Measurements from ENCODE around the gene LTB4R2. TPM values are rescaled to one million over a fixed set of nuclear protein-coding genes. Genes with fewer than 3 reads are reported as not detected.

Gene LTB4R2
- total RNA-seq, 6 experiments from 2014 or later: 2.2 to 3.0 (median 2.3) TPM

DNA sequence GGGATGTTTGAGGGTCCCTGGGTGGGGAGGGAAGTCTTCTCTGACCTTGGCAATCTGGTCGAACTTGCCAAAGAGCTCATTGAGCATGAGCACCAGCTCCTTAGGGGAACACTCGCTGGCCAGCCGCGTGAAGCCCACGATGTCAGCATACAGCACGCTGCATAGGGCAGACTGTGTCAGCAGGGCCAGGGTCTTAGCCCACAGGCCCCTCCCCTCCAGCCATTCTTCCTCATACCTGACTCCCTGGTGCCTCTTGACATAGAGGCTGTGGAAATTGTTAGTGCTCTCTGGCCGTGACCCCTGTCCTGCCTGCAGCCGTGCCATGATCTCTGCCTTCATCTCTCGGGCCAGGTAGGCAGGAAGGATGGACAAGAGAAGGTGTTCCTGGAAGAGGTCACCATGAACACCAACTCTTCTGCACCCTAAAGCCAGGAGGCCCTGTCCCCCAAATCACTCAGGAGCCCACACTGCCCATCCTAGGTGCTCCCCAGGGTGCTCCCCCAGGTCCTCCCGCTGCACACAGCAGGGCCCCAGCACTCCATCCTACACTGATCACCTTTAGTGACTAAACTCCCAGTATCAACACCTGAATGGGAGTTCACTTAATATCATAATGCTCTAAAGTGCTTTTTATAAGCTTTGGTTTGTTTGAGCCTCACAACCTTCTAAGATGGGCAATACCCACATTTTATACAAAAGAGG is 21.2 kb downstream of the LTB4R2 start:
- Mint-ChIP-seq H3K27me3 (ENCODE audit: insufficient read depth) (peaks cover 20% of the 10 kb centered on the region), H3K4me1 (ENCODE audit: low read depth) (peaks cover 18% of the 10 kb centered on the region)

DNA sequence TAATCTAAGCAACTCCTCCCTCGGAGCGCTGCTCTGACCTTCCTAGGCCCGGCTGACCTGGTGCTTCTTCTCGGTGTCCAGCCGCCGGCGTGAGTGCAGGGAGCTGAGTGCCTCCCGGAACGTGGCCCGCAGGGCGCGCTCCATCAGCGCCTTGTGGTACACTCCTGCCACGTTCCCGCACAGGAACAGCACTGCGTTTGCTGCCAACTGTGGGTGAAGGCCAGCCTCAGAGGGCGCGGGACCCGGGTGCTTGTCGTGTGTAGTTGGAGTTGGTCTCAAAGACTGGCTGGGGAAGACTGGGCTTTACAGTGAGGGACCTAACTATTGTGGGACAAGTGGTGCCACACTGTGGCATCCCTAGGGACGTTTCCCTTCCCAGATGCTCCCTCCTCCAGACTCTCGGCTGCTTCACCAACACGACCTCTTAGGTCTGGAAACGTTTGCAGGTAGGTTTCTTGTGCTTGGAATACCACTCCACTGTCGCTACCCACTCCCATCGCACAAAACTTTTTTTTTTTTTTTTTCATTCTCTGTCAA is 21.9 kb downstream of the LTB4R2 start:
- no peak overlapping the region for H3K27ac Mint-ChIP-seq
- peak overlapping the region; percentile 44; the same call in 1 of the 2 replicates for H3K4me3 Mint-ChIP-seq
- no peaks in the 10 kb centered on the region for H3K9me3 Mint-ChIP-seq
- peaks cover 18% of the 10 kb centered on the region for H3K4me1 Mint-ChIP-seq (ENCODE audit: low read depth)
- no peak for DNase-seq
- peaks cover 25% of the 10 kb centered on the region for H3K27me3 Mint-ChIP-seq (ENCODE audit: insufficient read depth)
- TF ChIP-seq, protein P1, sequence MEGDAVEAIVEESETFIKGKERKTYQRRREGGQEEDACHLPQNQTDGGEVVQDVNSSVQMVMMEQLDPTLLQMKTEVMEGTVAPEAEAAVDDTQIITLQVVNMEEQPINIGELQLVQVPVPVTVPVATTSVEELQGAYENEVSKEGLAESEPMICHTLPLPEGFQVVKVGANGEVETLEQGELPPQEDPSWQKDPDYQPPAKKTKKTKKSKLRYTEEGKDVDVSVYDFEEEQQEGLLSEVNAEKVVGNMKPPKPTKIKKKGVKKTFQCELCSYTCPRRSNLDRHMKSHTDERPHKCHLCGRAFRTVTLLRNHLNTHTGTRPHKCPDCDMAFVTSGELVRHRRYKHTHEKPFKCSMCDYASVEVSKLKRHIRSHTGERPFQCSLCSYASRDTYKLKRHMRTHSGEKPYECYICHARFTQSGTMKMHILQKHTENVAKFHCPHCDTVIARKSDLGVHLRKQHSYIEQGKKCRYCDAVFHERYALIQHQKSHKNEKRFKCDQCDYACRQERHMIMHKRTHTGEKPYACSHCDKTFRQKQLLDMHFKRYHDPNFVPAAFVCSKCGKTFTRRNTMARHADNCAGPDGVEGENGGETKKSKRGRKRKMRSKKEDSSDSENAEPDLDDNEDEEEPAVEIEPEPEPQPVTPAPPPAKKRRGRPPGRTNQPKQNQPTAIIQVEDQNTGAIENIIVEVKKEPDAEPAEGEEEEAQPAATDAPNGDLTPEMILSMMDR (IDR thresholded peaks at IDR 0.05): no peak
- no peaks in the 10 kb centered on the region for H3K36me3 Mint-ChIP-seq (ENCODE audit: low read depth)

More for the DNA sequence above, 21.2 kb downstream of the LTB4R2 start:
- no peak for DNase-seq
- Mint-ChIP-seq H3K4me3 (no peak overlapping the region), H3K36me3 (ENCODE audit: low read depth) (no peaks in the 10 kb centered on the region), H3K27ac (no peak overlapping the region), H3K9me3 (no peaks in the 10 kb centered on the region)
- TF ChIP-seq, protein P1 (IDR thresholded peaks at IDR 0.05): no peak

DNA sequence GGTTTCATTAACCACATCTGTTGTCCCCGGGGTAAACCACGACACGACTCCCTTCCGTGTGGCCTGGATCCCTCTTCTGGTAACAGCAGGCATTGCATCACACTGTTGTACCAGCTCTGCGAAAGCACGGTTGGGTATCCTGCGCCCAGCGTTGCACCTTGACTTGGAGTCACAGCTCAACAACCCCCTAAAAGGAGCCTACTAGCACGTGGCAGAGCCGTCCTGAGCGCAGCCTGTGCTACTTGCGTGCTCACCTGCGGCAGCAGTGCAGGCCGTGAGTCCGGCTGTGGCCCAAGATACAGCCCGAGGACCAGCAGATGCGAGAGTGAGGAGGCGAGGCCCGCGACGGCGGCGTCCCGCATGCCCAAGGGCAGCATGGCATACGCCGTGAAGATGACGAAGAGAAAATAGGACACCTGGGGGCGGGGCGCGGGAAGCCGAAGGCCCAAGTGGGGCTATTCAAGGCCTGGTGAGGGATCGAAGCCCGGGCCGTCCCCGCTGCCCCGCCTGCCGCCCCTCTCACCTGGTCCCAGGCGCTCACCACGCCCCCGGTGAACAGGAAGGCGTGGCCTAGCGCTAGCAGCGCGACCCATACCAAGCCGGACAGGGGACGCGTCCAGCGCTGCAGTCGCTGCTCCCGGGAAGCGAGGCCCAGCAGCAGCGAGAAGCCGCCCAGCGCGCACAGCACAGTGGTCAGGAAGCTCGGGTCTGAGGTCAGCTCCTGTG is 22.5 kb downstream of the LTB4R2 start:
- Mint-ChIP-seq H3K4me3 (peak overlapping the region; percentile 44; the same call in 1 of the 2 replicates), H3K27me3 (ENCODE audit: insufficient read depth) (peaks cover 29% of the 10 kb centered on the region), H3K36me3 (ENCODE audit: low read depth) (no peaks in the 10 kb centered on the region), H3K4me1 (ENCODE audit: low read depth) (peaks cover 18% of the 10 kb centered on the region), H3K9me3 (no peaks in the 10 kb centered on the region), H3K27ac (no peak overlapping the region)
- TF ChIP-seq, protein P1 (IDR thresholded peaks at IDR 0.05): peak; percentile 81
- DNase-seq: peak; percentile 39

DNA sequence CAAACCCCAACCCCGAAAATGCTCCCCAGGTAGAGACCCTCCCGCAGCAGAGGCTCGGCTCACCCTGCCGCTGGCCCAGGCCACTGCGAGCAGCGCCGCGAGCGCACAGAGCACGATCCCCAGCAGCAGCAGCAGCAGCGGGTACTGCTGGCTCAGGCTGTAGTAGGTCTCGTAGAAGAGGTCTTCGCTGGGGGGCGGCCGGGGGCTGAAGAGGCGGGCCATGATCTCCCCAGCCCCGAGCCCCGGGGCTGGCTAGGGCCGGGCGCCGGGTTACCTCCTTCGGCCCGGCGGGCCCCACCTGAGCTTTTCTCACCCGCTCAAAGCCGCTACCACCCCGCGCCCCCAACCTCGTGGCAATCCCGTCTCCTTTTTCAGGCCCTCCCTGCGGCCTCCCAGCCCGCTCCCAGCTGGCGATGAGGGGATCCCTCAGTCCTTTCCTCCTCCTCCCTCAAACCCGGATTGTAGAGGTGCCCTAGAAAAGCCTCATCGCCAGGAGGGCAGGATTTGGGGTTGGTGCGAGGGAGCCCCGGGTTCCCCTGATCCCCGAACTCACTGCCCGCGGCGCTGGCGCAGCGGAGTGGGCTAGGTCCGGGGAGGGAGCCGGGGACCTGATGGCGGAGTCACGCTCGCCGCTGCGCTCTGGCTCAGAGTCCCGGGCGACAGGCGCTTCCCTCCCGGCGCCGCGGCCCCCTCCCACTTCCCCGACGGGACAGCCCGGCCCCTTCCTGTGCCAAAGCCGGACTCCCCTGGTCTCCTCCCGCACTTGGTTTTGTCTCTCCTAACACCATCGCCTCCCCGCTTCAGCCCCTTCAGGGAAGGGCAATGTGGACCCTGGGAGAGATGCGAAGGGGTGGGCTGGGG is 24.7 kb downstream of the LTB4R2 start, which contains the start of gene ADCY4:
Gene ADCY4 (minus strand): TSS at position 641 of the 861 bp plus-strand sequence. CDS start 419 bp downstream, at position 222.
- TF ChIP-seq, protein P1 (IDR thresholded peaks at IDR 0.05): no peak
- no peak within 1 kb of the TSS for H3K27ac Mint-ChIP-seq
- H3K4me1 Mint-ChIP-seq (ENCODE audit: low read depth): peaks cover 18% of the 10 kb centered on the region
- H3K36me3 Mint-ChIP-seq (ENCODE audit: low read depth): no peaks in the 10 kb centered on the region
- DNase-seq: no peak
- peaks cover 45% of the 10 kb centered on the region for H3K27me3 Mint-ChIP-seq (ENCODE audit: insufficient read depth)
- H3K9me3 Mint-ChIP-seq: no peaks in the 10 kb centered on the region
- peak within 1 kb of the TSS; percentile 87 for H3K4me3 Mint-ChIP-seq
